ENCODE data around the gene COMTD1.

COMTD1 gene

DNA sequence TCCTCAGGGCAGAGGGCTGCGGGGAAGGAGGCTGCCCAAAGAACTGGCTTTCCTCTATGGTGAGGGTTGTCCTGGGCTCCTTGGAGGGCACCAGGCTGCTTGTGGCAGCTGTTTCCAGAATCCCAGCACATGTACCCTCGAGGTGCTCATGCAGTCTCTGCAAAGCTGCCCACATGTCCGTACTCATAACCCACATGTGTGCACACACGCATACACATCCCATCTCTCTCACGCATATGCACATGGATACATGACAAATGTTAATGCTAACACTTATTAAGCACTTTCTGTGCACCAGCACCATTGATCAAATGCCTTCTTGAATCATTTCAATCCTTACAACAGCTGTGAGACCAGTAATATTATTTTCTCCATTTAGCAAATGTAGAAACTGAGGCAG, 36.3 kb upstream of the COMTD1 start:
- no peak for ATAC-seq

DNA sequence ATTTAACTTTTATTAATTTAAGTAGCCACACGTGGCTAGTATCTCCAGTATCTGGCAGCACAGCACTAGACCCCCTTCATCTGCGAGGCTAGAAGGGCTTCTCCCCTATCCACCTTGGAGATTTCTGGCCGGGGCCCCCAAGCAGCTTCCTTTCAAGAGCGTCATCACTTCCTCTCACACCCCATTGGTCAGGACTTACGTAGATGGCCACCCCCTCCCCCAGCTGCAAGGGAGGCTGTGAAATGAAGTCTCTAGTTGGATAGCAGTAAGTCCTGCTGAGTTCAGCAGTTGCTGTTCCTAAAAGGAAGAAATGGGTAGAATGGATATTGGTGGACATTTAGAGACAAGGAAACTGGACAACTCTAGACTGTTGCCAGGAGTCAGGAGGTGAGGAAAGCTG, 33.8 kb upstream of the COMTD1 start:
- TF ChIP-seq, protein P1, sequence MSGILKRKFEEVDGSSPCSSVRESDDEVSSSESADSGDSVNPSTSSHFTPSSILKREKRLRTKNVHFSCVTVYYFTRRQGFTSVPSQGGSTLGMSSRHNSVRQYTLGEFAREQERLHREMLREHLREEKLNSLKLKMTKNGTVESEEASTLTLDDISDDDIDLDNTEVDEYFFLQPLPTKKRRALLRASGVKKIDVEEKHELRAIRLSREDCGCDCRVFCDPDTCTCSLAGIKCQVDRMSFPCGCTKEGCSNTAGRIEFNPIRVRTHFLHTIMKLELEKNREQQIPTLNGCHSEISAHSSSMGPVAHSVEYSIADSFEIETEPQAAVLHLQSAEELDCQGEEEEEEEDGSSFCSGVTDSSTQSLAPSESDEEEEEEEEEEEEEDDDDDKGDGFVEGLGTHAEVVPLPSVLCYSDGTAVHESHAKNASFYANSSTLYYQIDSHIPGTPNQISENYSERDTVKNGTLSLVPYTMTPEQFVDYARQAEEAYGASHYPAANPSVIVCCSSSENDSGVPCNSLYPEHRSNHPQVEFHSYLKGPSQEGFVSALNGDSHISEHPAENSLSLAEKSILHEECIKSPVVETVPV (CRISPR knock-in tag; IDR thresholded peaks at IDR 0.05), result no peak
- TF ChIP-seq OSR1 (CRISPR knock-in tag; IDR thresholded peaks at IDR 0.05) (no peak), ESRRG (CRISPR knock-in tag; IDR thresholded peaks at IDR 0.05) (no peak), TOX (CRISPR knock-in tag; IDR thresholded peaks at IDR 0.05; ENCODE audit: borderline replicate concordance) (no peak), PPARA (CRISPR knock-in tag; IDR thresholded peaks at IDR 0.05; ENCODE audit: borderline replicate concordance) (no peak), GLIS3 (CRISPR knock-in tag; IDR thresholded peaks at IDR 0.05) (no peak), SNAI2 (CRISPR knock-in tag; IDR thresholded peaks at IDR 0.05) (no peak), BACH2 (CRISPR knock-in tag; IDR thresholded peaks at IDR 0.05; ENCODE audit: borderline replicate concordance) (no peak), ZC3H10 (CRISPR knock-in tag; IDR thresholded peaks at IDR 0.05) (no peak), ISL1 (CRISPR knock-in tag; IDR thresholded peaks at IDR 0.05) (no peak), CSDC2 (CRISPR knock-in tag; IDR thresholded peaks at IDR 0.05) (no peak), ZNF8 (CRISPR knock-in tag; IDR thresholded peaks at IDR 0.05) (no peak), ZNF70 (CRISPR knock-in tag; IDR thresholded peaks at IDR 0.05) (no peak)
- TF ChIP-seq, protein P2, sequence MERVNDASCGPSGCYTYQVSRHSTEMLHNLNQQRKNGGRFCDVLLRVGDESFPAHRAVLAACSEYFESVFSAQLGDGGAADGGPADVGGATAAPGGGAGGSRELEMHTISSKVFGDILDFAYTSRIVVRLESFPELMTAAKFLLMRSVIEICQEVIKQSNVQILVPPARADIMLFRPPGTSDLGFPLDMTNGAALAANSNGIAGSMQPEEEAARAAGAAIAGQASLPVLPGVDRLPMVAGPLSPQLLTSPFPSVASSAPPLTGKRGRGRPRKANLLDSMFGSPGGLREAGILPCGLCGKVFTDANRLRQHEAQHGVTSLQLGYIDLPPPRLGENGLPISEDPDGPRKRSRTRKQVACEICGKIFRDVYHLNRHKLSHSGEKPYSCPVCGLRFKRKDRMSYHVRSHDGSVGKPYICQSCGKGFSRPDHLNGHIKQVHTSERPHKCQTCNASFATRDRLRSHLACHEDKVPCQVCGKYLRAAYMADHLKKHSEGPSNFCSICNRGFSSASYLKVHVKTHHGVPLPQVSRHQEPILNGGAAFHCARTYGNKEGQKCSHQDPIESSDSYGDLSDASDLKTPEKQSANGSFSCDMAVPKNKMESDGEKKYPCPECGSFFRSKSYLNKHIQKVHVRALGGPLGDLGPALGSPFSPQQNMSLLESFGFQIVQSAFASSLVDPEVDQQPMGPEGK (CRISPR knock-in tag; IDR thresholded peaks at IDR 0.05; ENCODE audit: borderline replicate concordance), result no peak
- ATAC-seq, result no peak

More for the DNA sequence above, 36.3 kb upstream of the COMTD1 start:
- TF ChIP-seq SNAI2 (CRISPR knock-in tag; IDR thresholded peaks at IDR 0.05) (no peak), ARNTL (CRISPR knock-in tag; IDR thresholded peaks at IDR 0.05; ENCODE audit: borderline replicate concordance, low read depth) (no peak), GLIS3 (CRISPR knock-in tag; IDR thresholded peaks at IDR 0.05) (no peak)
- TF ChIP-seq, protein P3, sequence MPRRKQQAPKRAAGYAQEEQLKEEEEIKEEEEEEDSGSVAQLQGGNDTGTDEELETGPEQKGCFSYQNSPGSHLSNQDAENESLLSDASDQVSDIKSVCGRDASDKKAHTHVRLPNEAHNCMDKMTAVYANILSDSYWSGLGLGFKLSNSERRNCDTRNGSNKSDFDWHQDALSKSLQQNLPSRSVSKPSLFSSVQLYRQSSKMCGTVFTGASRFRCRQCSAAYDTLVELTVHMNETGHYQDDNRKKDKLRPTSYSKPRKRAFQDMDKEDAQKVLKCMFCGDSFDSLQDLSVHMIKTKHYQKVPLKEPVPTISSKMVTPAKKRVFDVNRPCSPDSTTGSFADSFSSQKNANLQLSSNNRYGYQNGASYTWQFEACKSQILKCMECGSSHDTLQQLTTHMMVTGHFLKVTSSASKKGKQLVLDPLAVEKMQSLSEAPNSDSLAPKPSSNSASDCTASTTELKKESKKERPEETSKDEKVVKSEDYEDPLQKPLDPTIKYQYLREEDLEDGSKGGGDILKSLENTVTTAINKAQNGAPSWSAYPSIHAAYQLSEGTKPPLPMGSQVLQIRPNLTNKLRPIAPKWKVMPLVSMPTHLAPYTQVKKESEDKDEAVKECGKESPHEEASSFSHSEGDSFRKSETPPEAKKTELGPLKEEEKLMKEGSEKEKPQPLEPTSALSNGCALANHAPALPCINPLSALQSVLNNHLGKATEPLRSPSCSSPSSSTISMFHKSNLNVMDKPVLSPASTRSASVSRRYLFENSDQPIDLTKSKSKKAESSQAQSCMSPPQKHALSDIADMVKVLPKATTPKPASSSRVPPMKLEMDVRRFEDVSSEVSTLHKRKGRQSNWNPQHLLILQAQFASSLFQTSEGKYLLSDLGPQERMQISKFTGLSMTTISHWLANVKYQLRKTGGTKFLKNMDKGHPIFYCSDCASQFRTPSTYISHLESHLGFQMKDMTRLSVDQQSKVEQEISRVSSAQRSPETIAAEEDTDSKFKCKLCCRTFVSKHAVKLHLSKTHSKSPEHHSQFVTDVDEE (CRISPR knock-in tag; IDR thresholded peaks at IDR 0.05), result no peak
- TF ChIP-seq, protein P4, sequence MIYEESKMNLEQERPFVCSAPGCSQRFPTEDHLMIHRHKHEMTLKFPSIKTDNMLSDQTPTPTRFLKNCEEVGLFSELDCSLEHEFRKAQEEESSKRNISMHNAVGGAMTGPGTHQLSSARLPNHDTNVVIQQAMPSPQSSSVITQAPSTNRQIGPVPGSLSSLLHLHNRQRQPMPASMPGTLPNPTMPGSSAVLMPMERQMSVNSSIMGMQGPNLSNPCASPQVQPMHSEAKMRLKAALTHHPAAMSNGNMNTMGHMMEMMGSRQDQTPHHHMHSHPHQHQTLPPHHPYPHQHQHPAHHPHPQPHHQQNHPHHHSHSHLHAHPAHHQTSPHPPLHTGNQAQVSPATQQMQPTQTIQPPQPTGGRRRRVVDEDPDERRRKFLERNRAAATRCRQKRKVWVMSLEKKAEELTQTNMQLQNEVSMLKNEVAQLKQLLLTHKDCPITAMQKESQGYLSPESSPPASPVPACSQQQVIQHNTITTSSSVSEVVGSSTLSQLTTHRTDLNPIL (CRISPR knock-in tag; IDR thresholded peaks at IDR 0.05; ENCODE audit: low read depth), result no peak
- TF ChIP-seq, protein P2 (CRISPR knock-in tag; IDR thresholded peaks at IDR 0.05; ENCODE audit: borderline replicate concordance), result no peak

DNA sequence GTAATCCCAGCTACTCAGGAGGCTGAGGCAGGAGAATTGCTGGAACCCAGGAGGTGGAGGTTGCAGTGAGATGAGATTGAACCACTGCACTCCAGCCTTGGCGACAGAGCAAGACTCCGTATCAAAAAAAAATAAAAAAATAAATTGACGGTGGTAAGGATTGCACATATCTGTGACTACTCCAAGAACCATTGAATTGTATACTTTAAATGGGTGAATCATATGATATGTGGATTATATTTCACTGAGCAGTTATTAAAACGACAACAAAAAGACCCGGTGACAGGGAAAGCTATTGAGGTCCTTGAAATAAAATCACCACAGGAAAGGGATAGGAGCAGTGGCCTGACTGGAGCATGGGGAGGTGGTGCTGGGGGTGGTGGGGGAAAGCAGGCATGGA, 31.2 kb upstream of the COMTD1 start:
- no peak for ATAC-seq
- no peak for TF ChIP-seq TCF4 (CRISPR knock-in tag; IDR thresholded peaks at IDR 0.05; ENCODE audit: borderline replicate concordance)
- no peak for TF ChIP-seq ZNF8 (CRISPR knock-in tag; IDR thresholded peaks at IDR 0.05)
- TF ChIP-seq ESRRG (CRISPR knock-in tag; IDR thresholded peaks at IDR 0.05), result no peak
- TF ChIP-seq ZFP30 (CRISPR knock-in tag; IDR thresholded peaks at IDR 0.05), result no peak
- no peak for TF ChIP-seq ISL1 (CRISPR knock-in tag; IDR thresholded peaks at IDR 0.05)
- TF ChIP-seq ZC3H10 (CRISPR knock-in tag; IDR thresholded peaks at IDR 0.05), result no peak
- TF ChIP-seq, protein P4 (CRISPR knock-in tag; IDR thresholded peaks at IDR 0.05; ENCODE audit: low read depth), result no peak
- TF ChIP-seq ZFP3 (CRISPR knock-in tag; IDR thresholded peaks at IDR 0.05), result no peak
- TF ChIP-seq BACH2 (CRISPR knock-in tag; IDR thresholded peaks at IDR 0.05; ENCODE audit: borderline replicate concordance), result no peak
- TF ChIP-seq GLIS3 (CRISPR knock-in tag; IDR thresholded peaks at IDR 0.05), result no peak
- no peak for TF ChIP-seq RARB (CRISPR knock-in tag; IDR thresholded peaks at IDR 0.05)
- TF ChIP-seq ZNF70 (CRISPR knock-in tag; IDR thresholded peaks at IDR 0.05), result no peak
- TF ChIP-seq, protein P5, sequence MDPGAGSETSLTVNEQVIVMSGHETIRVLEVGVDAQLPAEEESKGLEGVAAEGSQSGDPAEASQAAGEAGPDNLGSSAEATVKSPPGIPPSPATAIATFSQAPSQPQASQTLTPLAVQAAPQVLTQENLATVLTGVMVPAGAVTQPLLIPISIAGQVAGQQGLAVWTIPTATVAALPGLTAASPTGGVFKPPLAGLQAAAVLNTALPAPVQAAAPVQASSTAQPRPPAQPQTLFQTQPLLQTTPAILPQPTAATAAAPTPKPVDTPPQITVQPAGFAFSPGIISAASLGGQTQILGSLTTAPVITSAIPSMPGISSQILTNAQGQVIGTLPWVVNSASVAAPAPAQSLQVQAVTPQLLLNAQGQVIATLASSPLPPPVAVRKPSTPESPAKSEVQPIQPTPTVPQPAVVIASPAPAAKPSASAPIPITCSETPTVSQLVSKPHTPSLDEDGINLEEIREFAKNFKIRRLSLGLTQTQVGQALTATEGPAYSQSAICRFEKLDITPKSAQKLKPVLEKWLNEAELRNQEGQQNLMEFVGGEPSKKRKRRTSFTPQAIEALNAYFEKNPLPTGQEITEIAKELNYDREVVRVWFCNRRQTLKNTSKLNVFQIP (CRISPR knock-in tag; IDR thresholded peaks at IDR 0.05; ENCODE audit: borderline replicate concordance, low read depth), result no peak
- TF ChIP-seq CSDC2 (CRISPR knock-in tag; IDR thresholded peaks at IDR 0.05), result no peak
